GM15510 (cell line): Measurements from ENCODE around the gene GCSH.

Source experiments
- POLR2A ChIP-seq: IDR thresholded peaks from 3 replicates; pipeline ENCODE4 v1.6.1; 2011; ENCODE audit warnings: borderline replicate concordance; ENCODE audit not compliant: insufficient read length; ENCODE audit errors: extremely low read depth

GCSH gene

GRCh38 chr16:81073560-81074330, 22.4 kb downstream of the GCSH start:
- no peak for TF ChIP-seq POLR2A

DNA sequence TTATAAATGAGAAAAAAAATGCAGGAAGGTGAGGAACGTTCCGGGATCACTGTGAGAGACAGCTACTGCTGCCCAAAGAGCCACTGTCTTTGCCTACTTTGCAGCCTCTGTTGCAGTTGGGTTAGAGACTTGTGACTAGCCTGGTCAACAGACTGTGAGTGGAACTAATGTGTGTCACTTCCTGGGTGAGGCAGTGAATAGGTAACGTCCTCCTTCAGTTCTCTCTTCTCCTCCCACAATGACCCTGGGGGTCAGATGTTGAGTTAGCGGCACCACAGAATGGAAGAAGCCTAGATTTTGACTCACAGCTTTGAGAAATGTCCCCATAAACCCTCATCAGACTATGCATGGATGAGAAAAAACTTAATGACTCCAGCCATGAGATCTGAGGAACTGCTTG, 24.4 kb downstream of the GCSH start:
- TF ChIP-seq POLR2A = no peak

DNA sequence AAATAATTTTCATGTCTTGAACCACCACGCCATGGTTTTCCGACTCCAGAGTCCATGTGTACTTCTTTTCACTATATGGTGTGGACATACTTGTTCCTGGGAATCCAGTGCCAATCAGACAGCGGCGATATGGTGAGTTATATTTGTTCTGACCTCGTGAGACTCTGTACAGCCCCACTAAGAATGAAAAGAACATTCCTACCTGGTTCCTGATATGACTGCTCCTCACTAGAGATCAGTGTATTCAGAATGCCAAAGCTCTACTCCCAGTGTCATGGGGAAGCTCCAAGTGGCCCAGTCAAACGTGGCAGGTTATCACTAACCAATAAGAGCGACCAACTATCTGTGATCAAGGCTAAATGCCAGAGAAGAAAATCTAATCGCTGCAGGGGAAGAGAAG, 25.2 kb downstream of the GCSH start:
- TF ChIP-seq POLR2A = no peak

- no peak for TF ChIP-seq POLR2A
Observed at GRCh38 chr16:81069063-81069462, 27.1 kb downstream of the GCSH start.

- no peak for TF ChIP-seq POLR2A
Observed at GRCh38 chr16:81067166-81067565, 29.0 kb downstream of the GCSH start.

GRCh38 chr16:81066681-81067080, 29.5 kb downstream of the GCSH start:
- no peak for TF ChIP-seq POLR2A

DNA sequence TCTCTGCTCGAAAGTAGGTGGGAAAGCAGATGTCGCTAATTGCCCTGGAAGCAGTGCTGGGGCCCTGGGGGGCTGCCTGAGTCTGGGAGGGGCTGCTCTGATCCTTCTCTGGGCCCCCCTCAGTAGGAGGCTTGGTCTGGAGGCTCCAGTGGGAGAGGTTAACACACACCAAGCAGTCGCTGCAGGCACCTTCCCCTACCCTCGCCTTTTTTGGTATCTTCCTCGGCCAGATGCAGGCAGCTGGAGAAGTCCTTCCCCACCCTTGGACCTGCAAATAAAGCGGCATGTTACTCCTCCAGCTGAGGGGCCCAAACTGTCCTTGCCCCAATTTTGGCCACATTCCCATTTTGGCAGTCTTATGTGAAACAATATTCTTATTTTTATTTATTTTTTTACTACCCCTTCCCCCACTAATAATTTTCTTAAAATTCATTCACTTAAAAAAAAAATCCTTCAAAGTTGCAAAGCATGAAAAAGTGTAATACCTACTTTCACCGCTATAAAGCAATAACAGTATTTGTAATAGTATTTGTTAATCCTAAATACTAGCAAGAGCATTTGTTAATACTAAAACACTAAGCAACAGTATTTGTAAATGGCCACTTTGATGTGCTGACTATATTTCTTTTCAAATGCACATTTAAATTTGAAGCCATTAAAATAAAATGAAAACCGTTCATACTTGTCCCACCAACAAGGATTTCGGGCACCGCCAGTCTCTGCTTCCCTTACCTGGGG, 34.2 kb downstream of the GCSH start:
- no peak for TF ChIP-seq POLR2A

GRCh38 chr16:81061307-81061640, 34.9 kb downstream of the GCSH start:
- no peak for TF ChIP-seq POLR2A

GRCh38 chr16:81060576-81061306, 35.5 kb downstream of the GCSH start:
- no peak for TF ChIP-seq POLR2A

- TF ChIP-seq POLR2A = no peak
Observed at GRCh38 chr16:81053761-81054160, 42.4 kb downstream of the GCSH start.

GRCh38 chr16:81042821-81043220, 53.4 kb downstream of the GCSH start:
- TF ChIP-seq POLR2A = no peak

GRCh38 chr16:81041696-81042095, 54.5 kb downstream of the GCSH start:
- no peak for TF ChIP-seq POLR2A

- TF ChIP-seq POLR2A = no peak
Observed at GRCh38 chr16:81040842-81041241, 55.4 kb downstream of the GCSH start.

DNA sequence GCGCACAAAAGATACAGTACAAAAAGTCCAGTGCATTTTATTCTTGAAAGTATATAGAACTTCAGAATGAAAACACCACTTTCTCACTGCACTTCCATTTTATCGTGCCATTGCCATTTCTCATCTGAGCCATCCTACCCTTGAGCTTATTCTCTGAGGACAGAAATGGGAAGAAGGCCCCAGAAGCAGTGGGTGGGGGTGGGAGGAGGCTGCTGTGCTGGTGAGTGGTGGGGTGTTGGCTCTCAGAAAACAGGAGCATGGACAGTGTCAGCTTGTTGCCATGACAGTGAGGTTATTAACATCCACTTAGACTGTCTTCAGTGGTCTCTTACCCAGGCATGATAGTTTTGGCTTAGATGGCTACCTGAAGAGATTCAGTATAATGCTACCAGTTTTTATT, 56.1 kb downstream of the GCSH start:
- no peak for TF ChIP-seq POLR2A

DNA sequence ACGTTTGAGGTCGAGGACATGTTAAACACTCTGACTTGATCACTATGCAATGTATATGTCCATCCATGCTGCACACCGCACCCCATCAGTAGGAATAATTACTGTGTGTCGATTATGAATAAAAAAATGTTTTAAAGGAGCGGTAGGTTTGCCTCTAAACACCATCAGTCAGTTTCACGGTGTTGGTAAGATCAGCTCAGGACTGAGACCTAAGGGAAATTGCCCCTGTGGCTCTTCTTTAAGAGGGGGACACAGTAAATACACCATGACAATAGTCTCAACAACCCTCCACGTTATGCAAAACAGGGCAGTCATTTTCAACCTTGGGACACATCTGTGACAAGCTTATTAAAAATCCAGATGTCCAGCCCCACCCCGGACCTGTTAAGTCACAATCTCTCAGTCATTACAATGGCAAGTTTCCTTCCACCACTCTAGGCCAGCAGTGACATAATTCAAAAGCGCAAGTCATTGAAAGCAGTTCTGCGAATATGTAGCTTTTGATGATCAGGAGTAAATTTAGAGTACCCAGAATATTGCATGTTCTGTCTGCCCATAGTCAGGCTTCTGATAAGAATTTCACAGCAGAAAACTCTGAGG, 59.3 kb downstream of the GCSH start:
- no peak for TF ChIP-seq POLR2A

GRCh38 chr16:81035975-81036750, 60.0 kb downstream of the GCSH start:
- TF ChIP-seq POLR2A = no peak
